Activated naive CD8-positive, alpha-beta T cell treated with anti-CD3 and anti-CD28 coated beads, Interleukin-2, amount 50 U/mL, for 16 hours (primary cell): Measurements from ENCODE around the gene SPRN.
"Not testable (repeated sequence)": the region's sequence is repeated elsewhere in the genome, so short reads cannot be mapped to it uniquely, and the experiment has no call there.

Experiments used
- DNase-seq: peaks from one replicate; pipeline ENCODE4 v3.0.0-alpha.2; 2020; ENCODE audit warnings: low read depth, low spot score

The SPRN gene

GRCh38 chr10:133386951-133387350 is 37.5 kb downstream of the SPRN start:
- not testable (repeated sequence) for DNase-seq

- DNase-seq, result no peak
Measured at GRCh38 chr10:133385214-133385613, 39.2 kb downstream of the SPRN start.

- no peak for DNase-seq
Measured at GRCh38 chr10:133384071-133384470, 40.4 kb downstream of the SPRN start.

GRCh38 chr10:133383551-133383950 is 40.9 kb downstream of the SPRN start:
- DNase-seq, result no peak

GRCh38 chr10:133381036-133381435 is 43.4 kb downstream of the SPRN start:
- DNase-seq, result no peak

- DNase-seq, result no peak
Measured at GRCh38 chr10:133379801-133380666, 44.4 kb downstream of the SPRN start.

- DNase-seq, result no peak
Measured at GRCh38 chr10:133379152-133379800, 45.1 kb downstream of the SPRN start, which contains the start of gene PAOX. PAOX (plus strand) TSS chr10:133379262; CDS start chr10:133379317, 55 bp downstream.

- no peak for DNase-seq
Measured at GRCh38 chr10:133378251-133379096, 46.0 kb downstream of the SPRN start.

GRCh38 chr10:133377818-133378250 is 46.6 kb downstream of the SPRN start:
- DNase-seq, result no peak

- no peak for DNase-seq
Measured at GRCh38 chr10:133377025-133377817, 47.2 kb downstream of the SPRN start.

GRCh38 chr10:133376183-133376582 is 48.2 kb downstream of the SPRN start:
- DNase-seq, result not testable (repeated sequence)

GRCh38 chr10:133375357-133376115 is 48.9 kb downstream of the SPRN start:
- no peak for DNase-seq

- peak; percentile 86 for DNase-seq
Measured at GRCh38 chr10:133373174-133374090, 51.0 kb downstream of the SPRN start, which contains the start of gene ECHS1. ECHS1 (minus strand) TSS chr10:133373354; CDS start chr10:133373333, 21 bp downstream.

- DNase-seq, result no peak
Measured at GRCh38 chr10:133372507-133372906, 51.9 kb downstream of the SPRN start.
